ENCODE measurements around the gene FNDC3B.

FNDC3B gene

DNA sequence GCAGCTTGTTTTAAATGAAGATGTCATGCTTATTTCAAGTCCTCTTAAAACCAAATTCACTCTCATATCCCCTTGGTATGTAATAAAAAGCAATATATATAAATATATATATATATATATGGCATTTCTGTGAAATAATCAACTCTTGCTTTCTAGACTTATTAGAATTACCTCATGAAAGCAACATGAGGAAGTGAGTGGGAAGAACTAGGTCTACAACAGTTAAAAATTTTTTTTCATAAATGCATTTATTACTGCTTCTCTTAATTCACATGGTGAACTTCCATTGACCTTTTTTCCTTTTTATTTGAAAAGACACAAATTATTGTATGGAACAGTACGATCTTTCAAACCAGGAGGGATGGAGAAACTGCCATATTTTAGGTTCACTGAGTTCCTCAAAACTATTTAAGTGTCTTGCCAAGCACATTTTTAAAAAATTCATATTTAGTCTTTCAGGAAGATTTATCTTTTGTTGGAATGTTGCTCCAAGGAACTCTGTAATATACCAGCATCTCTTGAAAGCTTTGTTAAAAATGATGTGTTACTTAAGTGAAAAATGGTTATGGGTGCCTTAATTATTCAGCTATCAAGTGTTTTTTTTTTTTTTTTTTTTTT is 223.7 kb downstream of the FNDC3B start:
- Histone ChIP-seq H3K27ac (no peak overlapping the region), H3K9me3 (no peaks in the 10 kb centered on the region), H3K27me3 (no peaks in the 10 kb centered on the region), H3K36me3 (peaks cover 35% of the 10 kb centered on the region), H3K4me1 (ENCODE audit: control insufficient read depth in 1 of 2, insufficient read depth in 1 of 2, low read depth in 1 of 2, low read length in 1 of 2) (peaks cover 13 to 15% of the 10 kb centered on the region in 2 experiments), H3K4me3 (ENCODE audit: low read depth in 1 of 2, low read length in 1 of 2) (no peak overlapping the region)
- TF ChIP-seq, protein P1, sequence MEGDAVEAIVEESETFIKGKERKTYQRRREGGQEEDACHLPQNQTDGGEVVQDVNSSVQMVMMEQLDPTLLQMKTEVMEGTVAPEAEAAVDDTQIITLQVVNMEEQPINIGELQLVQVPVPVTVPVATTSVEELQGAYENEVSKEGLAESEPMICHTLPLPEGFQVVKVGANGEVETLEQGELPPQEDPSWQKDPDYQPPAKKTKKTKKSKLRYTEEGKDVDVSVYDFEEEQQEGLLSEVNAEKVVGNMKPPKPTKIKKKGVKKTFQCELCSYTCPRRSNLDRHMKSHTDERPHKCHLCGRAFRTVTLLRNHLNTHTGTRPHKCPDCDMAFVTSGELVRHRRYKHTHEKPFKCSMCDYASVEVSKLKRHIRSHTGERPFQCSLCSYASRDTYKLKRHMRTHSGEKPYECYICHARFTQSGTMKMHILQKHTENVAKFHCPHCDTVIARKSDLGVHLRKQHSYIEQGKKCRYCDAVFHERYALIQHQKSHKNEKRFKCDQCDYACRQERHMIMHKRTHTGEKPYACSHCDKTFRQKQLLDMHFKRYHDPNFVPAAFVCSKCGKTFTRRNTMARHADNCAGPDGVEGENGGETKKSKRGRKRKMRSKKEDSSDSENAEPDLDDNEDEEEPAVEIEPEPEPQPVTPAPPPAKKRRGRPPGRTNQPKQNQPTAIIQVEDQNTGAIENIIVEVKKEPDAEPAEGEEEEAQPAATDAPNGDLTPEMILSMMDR (IDR thresholded peaks at IDR 0.05), result no peak

DNA sequence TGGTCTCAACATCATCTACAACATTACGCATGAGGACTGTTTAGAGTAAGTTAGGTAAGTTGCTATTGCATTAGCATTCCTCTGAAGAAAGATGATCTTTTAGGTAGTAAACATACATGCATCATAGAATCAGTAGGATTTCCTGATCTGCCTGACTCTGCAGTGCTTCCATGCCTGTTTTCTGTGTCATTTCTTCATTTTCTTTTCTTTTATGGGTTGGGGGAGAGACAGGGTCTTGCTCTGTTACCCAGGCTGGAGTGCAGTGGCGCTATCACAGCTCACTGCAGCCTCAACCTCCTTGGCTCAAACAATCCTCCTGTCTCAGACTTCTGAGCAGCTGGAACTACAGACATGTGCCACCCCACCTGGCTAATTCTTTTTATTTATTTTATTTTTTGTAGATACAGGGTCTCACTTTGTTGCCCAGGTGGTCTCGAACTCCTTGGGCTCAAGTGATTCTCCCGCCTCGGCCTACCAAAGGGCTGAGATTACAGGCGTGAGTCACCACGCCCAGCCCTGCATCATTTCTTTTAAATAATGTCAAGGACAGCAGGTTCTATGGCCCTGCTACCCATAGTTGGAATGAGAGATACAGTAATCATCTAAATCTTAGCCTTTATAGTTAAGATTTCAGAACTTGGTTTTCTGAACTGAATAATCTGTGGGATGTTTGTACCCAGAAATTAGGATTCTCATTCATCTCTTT is 224.6 kb downstream of the FNDC3B start:
- TF ChIP-seq, protein P1 (IDR thresholded peaks at IDR 0.05), result no peak
- Histone ChIP-seq H3K4me1 (ENCODE audit: control insufficient read depth in 1 of 2, insufficient read depth in 1 of 2, low read depth in 1 of 2, low read length in 1 of 2) (peaks cover 13 to 15% of the 10 kb centered on the region in 2 experiments), H3K36me3 (peaks cover 36% of the 10 kb centered on the region), H3K27ac (no peak overlapping the region), H3K9me3 (no peaks in the 10 kb centered on the region), H3K4me3 (ENCODE audit: low read depth in 1 of 2, low read length in 1 of 2) (no peak overlapping the region), H3K27me3 (no peaks in the 10 kb centered on the region)

DNA sequence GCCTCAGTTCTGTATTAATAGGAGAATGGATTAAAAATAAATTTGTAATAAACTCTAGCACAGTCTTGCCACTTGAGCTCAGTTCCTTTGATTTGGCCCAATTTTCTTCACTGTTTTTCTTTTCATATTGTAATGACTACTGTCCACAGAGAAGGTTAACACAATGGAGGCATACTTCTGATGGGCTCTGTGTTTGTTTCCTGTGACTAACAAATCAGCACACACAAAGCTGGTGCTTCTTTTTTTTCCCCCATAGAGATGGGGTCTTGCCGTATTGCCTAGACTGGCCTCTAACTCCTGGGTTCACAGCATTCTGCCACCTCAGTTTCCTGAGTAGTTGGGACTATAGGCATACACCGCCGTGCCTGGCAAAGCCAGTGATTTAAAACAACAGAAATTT is 226.7 kb downstream of the FNDC3B start:
- no peaks in the 10 kb centered on the region for H3K27me3 ChIP-seq
- no peak overlapping the region for H3K4me3 ChIP-seq (ENCODE audit: low read depth in 1 of 2, low read length in 1 of 2)
- no peak overlapping the region for H3K27ac ChIP-seq
- H3K9me3 ChIP-seq, result no peaks in the 10 kb centered on the region
- peaks cover 1 to 4% of the 10 kb centered on the region in 2 experiments for H3K4me1 ChIP-seq (ENCODE audit: control insufficient read depth in 1 of 2, insufficient read depth in 1 of 2, low read depth in 1 of 2, low read length in 1 of 2)
- peaks cover 36% of the 10 kb centered on the region for H3K36me3 ChIP-seq
- TF ChIP-seq, protein P1 (IDR thresholded peaks at IDR 0.05), result no peak

DNA sequence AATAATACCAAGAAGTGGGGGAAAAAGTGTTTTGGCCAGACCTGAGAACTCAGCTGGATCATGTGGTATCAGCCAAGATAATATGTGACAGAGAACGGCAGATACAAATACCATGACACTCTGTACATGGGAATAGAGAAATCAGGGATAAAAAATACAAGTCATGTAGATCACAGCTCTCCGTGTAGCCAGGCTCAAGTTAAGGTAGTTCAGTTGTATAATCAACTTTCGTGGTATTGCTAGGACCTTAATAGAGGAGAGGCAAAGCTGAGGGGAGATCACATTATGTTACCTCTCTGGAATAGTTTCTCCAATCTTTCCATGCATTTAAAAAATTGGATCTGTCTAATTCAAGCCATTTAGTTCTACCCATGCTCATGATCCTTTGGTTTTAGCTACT is 229.0 kb downstream of the FNDC3B start:
- TF ChIP-seq, protein P1 (IDR thresholded peaks at IDR 0.05), result no peak
- no peaks in the 10 kb centered on the region for H3K9me3 ChIP-seq
- H3K36me3 ChIP-seq, result peaks cover 41% of the 10 kb centered on the region
- H3K4me1 ChIP-seq (ENCODE audit: control insufficient read depth in 1 of 2, insufficient read depth in 1 of 2, low read depth in 1 of 2, low read length in 1 of 2), result no peaks in the 10 kb centered on the region
- H3K27me3 ChIP-seq, result no peaks in the 10 kb centered on the region
- no peak overlapping the region for H3K27ac ChIP-seq
- no peak overlapping the region for H3K4me3 ChIP-seq (ENCODE audit: low read depth in 1 of 2, low read length in 1 of 2)

DNA sequence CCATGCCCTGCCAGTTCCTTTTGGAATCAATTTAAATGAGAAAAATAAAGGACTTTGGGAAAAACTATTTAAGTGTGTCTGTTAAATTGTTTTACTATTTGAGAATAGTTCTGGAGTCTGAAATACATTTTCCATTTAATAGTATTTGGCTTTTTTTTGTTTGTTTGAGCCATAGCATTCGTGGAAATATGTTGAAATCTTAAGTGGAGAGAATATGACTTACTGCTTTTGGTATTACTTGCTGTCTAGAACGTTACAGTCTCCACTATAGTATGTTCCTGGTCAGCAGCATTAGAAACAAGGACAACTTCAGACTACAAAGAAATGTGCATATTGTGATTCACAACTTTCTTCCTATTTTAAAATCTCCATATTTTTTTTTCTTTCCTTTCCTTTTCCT is 229.5 kb downstream of the FNDC3B start:
- Histone ChIP-seq H3K4me3 (ENCODE audit: low read depth in 1 of 2, low read length in 1 of 2) (no peak overlapping the region), H3K27me3 (no peaks in the 10 kb centered on the region), H3K4me1 (ENCODE audit: control insufficient read depth in 1 of 2, insufficient read depth in 1 of 2, low read depth in 1 of 2, low read length in 1 of 2) (no peaks in the 10 kb centered on the region), H3K36me3 (peaks cover 42% of the 10 kb centered on the region), H3K27ac (no peak overlapping the region), H3K9me3 (no peaks in the 10 kb centered on the region)
- TF ChIP-seq, protein P1 (IDR thresholded peaks at IDR 0.05), result no peak
